HG02884 (cell line): ENCODE data around the gene GPATCH8.
"Not testable (repeated sequence)": the region's sequence is repeated elsewhere in the genome, so short reads cannot be mapped to it uniquely, and the experiment has no call there.

Experiments
- ATAC-seq: cut with Tn5 transposase; IDR thresholded peaks from one replicate; pipeline ENCODE4 v1.9.1; 2021; ENCODE audit warnings: mild to moderate bottlenecking, moderate library complexity; ENCODE audit not compliant: unreplicated experiment

Gene GPATCH8

GRCh38 chr17:44378171-44378705, 125.0 kb downstream of the GPATCH8 start:
- ATAC-seq: no peak

DNA sequence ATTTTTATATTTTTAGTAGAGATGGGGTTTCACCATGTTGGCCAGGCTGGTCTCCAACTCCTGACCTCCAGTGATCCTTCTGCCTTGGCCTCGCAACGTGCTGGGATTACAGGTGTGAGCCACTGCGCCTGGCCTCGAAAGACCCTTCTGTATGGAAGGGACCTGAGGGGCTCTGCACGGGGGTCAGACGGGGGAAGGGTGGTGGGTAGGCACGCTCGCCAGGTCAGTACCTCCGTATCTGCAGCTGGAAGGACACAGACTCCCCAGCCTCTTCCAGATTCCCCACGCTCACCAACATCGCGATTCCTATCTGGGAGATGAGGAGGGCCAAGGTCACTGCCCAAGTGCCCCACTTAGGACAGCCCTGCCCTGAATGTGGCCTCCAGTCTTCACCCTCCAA, 126.4 kb downstream of the GPATCH8 start:
- ATAC-seq: no peak

GRCh38 chr17:44376124-44376523, 127.1 kb downstream of the GPATCH8 start:
- no peak for ATAC-seq

DNA sequence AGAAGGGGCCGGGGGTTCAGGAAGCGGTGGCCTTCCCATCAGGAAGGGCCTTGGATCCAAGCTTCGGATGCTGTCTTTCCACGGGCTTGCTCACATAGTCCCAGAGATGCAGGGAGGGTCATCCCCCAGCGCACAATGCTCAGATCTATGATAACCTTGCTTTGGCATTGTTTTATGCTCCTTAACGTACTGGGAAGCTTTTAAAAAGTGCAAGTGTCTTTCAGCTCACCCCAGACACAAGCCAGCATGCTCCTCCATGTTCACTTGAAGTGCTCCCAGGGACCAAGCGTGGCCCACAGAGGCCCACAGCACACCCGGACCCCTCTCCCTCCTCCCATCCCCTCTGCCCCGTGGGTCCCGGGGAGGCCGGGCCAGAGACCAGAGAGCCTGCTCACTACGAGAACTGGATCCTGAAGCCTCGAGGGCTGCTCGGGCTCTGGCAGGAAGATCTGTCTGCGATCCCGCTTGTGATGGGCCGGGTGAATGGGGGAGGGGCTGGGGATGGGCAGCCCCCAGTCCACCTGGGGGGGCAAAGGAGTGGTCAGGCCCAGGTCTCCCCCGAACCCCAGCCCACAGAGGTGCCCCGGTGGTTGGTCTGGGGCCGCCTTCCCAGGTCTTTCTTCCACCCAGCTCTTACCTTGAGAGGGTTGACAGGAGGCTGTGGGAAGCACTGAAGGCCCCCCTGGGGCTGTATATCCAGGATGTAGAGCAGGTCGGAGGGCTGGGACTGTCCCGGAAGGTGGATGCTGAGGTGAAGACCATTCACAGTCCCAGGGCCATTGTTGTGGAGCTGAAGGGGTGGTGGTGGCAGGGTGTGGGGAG, 127.8 kb downstream of the GPATCH8 start:
- no peak for ATAC-seq

GRCh38 chr17:44374306-44375195, 128.7 kb downstream of the GPATCH8 start:
- ATAC-seq: no peak

GRCh38 chr17:44372036-44372435, 131.2 kb downstream of the GPATCH8 start:
- no peak for ATAC-seq

DNA sequence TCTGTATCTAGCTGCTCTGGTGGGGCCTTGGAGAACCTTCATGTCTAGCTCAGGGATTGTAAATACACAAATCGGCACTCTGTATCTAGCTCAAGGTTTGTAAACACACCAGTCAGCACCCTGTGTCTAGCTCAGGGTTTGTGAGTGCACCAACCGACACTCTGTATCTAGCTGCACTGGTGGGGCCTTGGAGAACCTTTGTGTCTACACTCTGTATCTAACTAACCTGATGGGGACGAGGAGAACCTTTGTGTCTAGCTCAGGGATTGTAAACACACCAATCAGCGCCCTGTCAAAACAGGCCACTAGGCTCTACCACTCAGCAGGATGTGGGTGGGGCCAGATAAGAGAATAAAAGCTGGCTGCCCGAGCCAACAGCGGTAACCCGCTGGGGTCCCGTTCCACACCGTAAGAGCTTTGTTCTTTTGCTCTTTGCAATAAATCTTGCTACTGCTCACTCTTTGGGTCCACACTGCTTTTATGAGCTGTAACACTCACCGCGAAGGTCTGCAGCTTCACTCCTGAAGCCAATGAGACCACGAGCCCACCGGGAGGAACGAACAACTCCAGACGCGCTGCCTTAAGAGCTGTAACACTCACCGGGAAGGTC, 133.7 kb downstream of the GPATCH8 start:
- not testable (repeated sequence) for ATAC-seq

DNA sequence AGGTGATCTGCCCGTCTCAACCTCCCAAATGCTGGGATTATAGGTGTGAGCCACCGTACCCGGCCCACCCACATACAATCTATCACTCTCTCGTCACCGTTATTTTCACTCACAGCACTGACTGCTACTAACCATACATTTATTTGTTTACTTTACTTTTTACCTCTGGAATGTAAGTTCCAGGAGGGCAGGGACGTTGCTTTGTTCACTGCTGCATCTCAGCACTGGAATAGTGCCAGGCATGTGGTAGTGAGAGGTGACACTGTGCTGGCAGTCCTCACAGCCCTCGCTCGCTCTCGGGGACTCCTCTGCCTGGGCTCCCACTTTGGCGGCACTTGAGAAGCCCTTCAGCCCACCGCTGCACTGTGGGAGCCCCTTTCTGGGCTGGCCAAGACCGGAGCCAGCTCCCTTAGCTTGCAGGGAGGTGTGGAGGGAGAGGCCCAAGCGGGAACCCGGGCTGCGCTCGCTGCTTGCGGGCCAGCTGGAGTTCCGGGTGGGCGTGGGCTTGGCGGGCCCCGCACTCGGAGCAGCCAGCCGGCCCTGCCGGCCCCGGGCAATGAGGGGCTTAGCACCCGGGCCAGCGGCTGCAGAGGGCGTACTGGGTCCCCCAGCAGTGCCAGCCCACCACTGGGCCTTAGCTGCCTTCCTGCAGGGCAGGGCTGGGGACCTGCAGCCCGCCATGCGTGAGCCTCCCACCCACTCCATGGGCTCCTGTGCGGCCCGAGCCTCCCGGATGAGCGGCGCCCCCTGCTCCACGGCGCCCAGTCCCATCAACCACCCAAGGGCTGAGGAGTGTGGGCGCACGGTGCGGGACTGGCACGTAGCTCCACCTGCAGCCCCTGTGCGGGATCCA, 134.6 kb downstream of the GPATCH8 start:
- not testable (repeated sequence) for ATAC-seq

DNA sequence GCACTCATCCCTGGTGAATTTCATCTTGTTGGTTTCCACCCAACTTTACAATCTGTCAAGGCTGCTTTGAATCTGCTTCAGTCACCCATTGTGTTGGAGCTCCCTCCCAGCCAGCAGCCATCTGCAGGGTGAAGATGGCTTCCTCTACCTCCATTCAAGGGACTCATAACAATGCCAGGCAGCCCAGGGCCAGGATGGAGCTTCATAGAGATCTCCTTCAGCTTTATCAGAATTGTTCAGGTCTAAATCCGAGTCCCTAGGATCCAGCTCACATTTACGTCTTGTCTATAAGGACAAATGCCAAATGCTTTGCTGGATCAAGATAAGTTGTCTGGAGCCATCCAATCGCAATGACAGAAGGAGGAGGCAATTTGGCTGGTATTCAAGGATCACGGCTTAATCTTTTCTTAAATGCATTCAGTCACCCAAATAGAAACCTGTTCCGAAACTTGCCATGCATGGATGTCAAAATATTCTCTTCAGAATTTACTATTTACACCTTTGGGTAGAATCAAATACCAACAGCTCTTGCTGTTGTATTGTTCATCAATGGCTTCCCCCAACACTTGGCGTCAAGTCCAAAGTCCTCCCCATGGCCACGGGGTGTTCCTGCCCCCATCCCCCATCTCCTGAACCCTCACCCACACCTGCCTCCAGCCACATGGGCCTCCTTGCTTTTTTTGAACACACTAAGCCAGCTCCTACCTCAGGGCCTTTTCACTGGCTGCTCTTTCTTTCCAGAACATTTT, 135.8 kb downstream of the GPATCH8 start:
- no peak for ATAC-seq

DNA sequence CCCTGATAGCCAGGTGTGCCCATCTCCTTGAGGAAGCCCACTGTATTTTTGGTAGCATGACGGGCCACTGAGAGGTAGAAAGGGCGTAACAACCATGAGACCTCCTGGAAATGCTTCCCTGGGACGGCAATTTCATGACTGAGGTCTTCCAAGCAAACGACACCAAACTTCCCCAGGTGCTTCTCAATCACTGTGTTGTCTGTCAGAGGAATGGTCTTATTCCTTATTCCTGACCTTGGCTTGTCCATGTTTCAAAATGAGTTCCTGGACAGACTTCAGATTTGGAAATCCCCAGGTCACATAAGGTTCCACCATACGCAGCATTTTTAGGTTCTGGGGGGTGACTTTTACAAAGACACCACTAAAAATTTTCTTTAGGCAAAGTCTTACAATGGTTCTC, 138.2 kb downstream of the GPATCH8 start:
- not testable (repeated sequence) for ATAC-seq

DNA sequence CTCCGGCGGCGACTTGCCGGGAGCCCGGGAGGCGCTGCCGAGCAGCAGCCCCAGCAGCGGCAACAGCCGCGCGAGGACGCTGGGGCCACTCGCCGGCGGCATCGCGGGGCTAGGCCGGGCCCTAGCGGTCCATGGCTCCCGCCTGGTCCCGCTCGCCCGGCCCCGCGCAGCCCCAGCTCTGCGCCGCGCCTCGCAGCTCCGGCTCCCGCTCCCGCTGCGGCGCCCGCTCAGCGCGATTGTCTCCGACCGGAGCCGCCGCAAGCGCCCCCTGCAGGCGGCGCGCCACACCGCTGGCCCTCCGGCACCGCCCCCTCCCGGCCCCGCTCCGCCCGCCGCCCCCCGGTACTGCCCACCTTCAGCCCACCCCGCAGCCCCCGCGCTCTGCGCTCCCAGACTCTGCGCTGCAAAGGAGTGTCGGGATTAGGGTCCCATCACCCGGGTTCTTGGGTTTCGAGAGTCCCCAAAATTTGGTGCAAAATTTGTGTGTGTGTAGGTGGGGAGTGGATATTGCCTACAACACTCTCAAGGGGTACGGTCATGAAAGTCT, 139.5 kb downstream of the GPATCH8 start, which contains the start of gene FAM171A2:
FAM171A2 (minus strand) TSS at position 241 of the 547 bp plus-strand sequence; CDS start at position 102, 139 bp downstream.
- no peak for ATAC-seq

- no peak for ATAC-seq
Observed at GRCh38 chr17:44362949-44363612, 140.1 kb downstream of the GPATCH8 start.

DNA sequence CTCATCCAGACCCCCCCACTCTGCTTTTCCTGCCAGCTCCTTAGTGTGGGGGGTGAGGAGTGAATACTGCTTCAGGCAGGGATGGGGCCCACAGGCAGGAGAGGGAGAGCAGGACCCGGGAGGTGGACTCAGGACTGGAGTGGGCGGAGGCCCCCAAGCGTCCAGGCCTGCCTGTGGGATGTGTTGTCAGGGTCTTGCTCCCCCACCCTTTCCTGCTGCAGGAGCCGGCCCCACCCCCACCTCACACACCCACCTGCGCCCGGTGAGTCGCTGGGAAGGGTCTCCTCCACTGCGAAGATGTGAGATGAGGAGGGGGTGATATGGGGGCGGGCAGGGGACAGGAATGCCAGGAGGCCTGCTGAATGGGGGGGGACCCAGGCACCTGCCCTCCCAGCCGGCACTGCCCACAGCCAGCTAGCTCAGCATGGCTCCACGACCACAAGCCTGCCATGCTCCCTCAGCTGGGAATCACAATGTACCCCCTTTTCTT, 140.7 kb downstream of the GPATCH8 start:
- ATAC-seq: no peak

GRCh38 chr17:44361292-44362260, 141.6 kb downstream of the GPATCH8 start:
- no peak for ATAC-seq

GRCh38 chr17:44360826-44361225, 142.4 kb downstream of the GPATCH8 start:
- ATAC-seq: no peak

- ATAC-seq: no peak
Observed at GRCh38 chr17:44360144-44360533, 143.1 kb downstream of the GPATCH8 start.

- ATAC-seq: no peak
Observed at GRCh38 chr17:44359458-44360143, 143.6 kb downstream of the GPATCH8 start.
